HEK293T (cell line): ENCODE data around the gene STARD5.

ENCODE experiments used
- CTCF ChIA-PET: fragments of 350-600 bp; formaldehyde crosslinking; extraction: SDS; loops from one replicate; lab custom pipeline; 2021; ENCODE audit warnings: antibody characterized with exemption, inconsistent platforms; lab: Yijun Ruan, JAX
- POLR2A ChIA-PET: fragments of 350-600 bp; formaldehyde crosslinking; extraction: SDS; loops from one replicate; lab custom pipeline; 2020; ENCODE audit warnings: antibody characterized with exemption, inconsistent platforms; lab: Yijun Ruan, JAX
- DNase-seq: peaks from one replicate; pipeline ENCODE4 v3.0.0; 2012; ENCODE audit warnings: mixed read lengths; ENCODE audit errors: extremely low spot score
- ARNT ChIP-seq: fragments of 450-650 bp; IDR thresholded peaks from 2 replicates; pipeline ENCODE4 v1.6.1; 2017; ENCODE audit warnings: mild to moderate bottlenecking
- BHLHE40 ChIP-seq: fragments of 450-650 bp; IDR thresholded peaks from 2 replicates; pipeline ENCODE4 v1.6.1; 2016; ENCODE audit warnings: mild to moderate bottlenecking, moderate library complexity, borderline replicate concordance
- CTBP1 ChIP-seq: fragments of 450-650 bp; IDR thresholded peaks from 2 replicates; pipeline ENCODE4 v1.6.1; 2016; ENCODE audit warnings: borderline replicate concordance
- ELF4 ChIP-seq: fragments of 450-650 bp; IDR thresholded peaks from 2 replicates; pipeline ENCODE4 v1.6.1; 2017; ENCODE audit warnings: antibody characterized with exemption
- FOXA1 ChIP-seq: fragments of 450-650 bp; IDR thresholded peaks from 2 replicates; pipeline ENCODE4 v1.6.1; 2016; ENCODE audit warnings: mild to moderate bottlenecking
- FOXK2 ChIP-seq: fragments of 450-650 bp; IDR thresholded peaks from 2 replicates; pipeline ENCODE4 v1.6.1; 2016; ENCODE audit warnings: mild to moderate bottlenecking
- FOXM1 ChIP-seq: fragments of 450-650 bp; IDR thresholded peaks from 2 replicates; pipeline ENCODE4 v1.6.1; 2017; ENCODE audit warnings: mild to moderate bottlenecking, borderline replicate concordance
- HDGF ChIP-seq: fragments of 450-650 bp; IDR thresholded peaks from 2 replicates; pipeline ENCODE4 v1.6.1; 2017; ENCODE audit warnings: antibody characterized with exemption, borderline replicate concordance
- L3MBTL2 ChIP-seq: fragments of 450-650 bp; conservative IDR thresholded peaks from 2 replicates; pipeline ENCODE4 v1.6.1; 2016; ENCODE audit warnings: mild to moderate bottlenecking
- LEF1 ChIP-seq: fragments of 450-650 bp; IDR thresholded peaks from 2 replicates; pipeline ENCODE4 v1.6.1; 2017; ENCODE audit warnings: mild to moderate bottlenecking, borderline replicate concordance
- NFRKB ChIP-seq: fragments of 450-650 bp; IDR thresholded peaks from 2 replicates; pipeline ENCODE4 v1.6.1; 2016; ENCODE audit warnings: mild to moderate bottlenecking, moderate library complexity
- SP1 ChIP-seq: fragments of 450-650 bp; IDR thresholded peaks from 2 replicates; pipeline ENCODE4 v1.6.1; 2017
- SUZ12 ChIP-seq: fragments of 450-650 bp; IDR thresholded peaks from 2 replicates; pipeline ENCODE4 v1.6.1; 2016; ENCODE audit warnings: mild to moderate bottlenecking
- TARDBP ChIP-seq: fragments of 450-650 bp; IDR thresholded peaks from 2 replicates; pipeline ENCODE4 v1.6.1; 2016
- ZNF384 ChIP-seq: fragments of 450-650 bp; IDR thresholded peaks from 2 replicates; pipeline ENCODE4 v1.6.1; 2016
- TF ChIP-seq, protein P1 (sequence below): fragments of 450-650 bp; IDR thresholded peaks from 2 replicates; pipeline ENCODE4 v1.6.1; 2016

The STARD5 gene

GRCh38 chr15:81311752-81312464, 12.0 kb downstream of the STARD5 start:
- CTCF ChIA-PET, result no interaction called here
- TF ChIP-seq NFRKB (no peak), FOXM1 (no peak), BHLHE40 (no peak), L3MBTL2 (no peak), ZNF384 (no peak), FOXK2 (no peak), LEF1 (no peak), SP1 (no peak), TARDBP (no peak), CTBP1 (no peak)
- TF ChIP-seq, protein P1, sequence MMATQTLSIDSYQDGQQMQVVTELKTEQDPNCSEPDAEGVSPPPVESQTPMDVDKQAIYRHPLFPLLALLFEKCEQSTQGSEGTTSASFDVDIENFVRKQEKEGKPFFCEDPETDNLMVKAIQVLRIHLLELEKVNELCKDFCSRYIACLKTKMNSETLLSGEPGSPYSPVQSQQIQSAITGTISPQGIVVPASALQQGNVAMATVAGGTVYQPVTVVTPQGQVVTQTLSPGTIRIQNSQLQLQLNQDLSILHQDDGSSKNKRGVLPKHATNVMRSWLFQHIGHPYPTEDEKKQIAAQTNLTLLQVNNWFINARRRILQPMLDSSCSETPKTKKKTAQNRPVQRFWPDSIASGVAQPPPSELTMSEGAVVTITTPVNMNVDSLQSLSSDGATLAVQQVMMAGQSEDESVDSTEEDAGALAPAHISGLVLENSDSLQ, result no peak
- DNase-seq, result no peak
- POLR2A ChIA-PET, result interaction anchor here (1.8 kb wide), 1 partner anchor 12 kb away, joined by 9 read pairs; the partner anchor contains the start of gene STARD5

DNA sequence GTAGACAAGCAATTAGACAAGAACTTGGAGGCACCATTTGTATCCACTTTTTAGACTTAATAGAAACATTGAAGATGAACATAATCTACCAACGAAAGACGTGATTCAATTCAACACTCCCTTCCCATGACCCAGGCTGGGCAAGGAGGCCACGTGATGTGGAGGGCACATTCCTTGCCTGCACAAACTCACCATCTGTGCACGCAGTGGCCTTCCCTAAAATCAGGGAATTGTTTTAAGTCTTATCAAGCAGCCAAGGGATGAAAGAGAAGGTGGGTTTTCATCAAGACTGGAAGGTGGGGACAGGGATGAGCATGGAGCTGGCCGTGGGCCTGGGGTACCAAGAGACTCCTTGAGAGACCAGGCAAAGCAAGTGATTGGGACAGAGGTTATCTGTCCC, 13.5 kb downstream of the STARD5 start:
- no peak for TF ChIP-seq TARDBP
- no peak for TF ChIP-seq ZNF384
- TF ChIP-seq ARNT, result no peak
- no peak for TF ChIP-seq BHLHE40
- TF ChIP-seq HDGF, result no peak
- no peak for TF ChIP-seq LEF1
- no peak for TF ChIP-seq FOXA1
- no peak for TF ChIP-seq CTBP1
- TF ChIP-seq SUZ12, result no peak
- TF ChIP-seq FOXK2, result no peak
- TF ChIP-seq, protein P1, result no peak
- TF ChIP-seq SP1, result no peak
- no peak for TF ChIP-seq NFRKB
- no peak for TF ChIP-seq ELF4
- POLR2A ChIA-PET, result interaction anchor here (1.4 to 1.8 kb wide), 2 partner anchors 13 to 14 kb away, joined by 4 to 9 read pairs; partner anchors contain the start of gene STARD5
- CTCF ChIA-PET, result no interaction called here
- no peak for DNase-seq

DNA sequence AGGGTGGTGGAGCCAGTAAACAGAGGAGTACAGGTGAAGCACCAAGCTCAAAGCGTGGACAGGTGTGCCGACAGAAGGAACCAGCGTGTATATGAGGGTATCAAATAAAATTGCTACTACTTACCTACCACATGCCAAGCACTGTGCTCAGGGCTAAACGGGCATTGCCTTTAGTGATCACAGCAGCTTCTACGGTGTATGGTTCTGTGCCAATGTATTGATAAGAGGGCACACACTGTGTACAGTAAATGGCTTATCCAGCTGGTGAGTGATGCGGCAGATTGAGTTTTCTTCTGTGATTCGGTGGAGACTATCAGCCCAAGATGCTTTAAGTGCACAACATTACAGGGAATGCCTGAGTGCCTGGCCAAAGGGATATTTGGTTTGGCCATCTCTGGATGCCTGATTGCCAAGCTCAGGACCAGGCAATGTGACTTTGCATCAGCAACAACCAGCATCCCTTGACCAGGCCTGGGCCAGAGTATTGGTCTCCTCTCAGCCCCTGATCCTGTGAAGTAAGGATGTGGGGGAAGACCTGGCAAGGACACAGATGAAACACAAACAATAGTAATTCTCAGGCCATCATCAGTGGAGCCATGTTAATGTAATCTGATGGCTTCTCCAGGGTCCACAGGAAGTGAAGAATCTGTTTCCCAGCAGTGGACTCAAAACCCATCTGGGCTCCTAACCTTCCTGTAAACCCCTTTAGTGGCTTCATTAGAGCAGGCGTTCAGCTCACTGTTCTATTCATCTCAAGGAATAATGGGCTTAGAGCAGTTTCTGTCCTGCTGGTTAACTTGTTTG, 14.1 kb downstream of the STARD5 start:
- TF ChIP-seq HDGF (no peak), FOXK2 (no peak), TARDBP (no peak), BHLHE40 (no peak)
- TF ChIP-seq, protein P1, result no peak
- CTCF ChIA-PET, result no interaction called here
- DNase-seq, result no peak
- POLR2A ChIA-PET, result interaction anchor here (1.4 kb wide), 1 partner anchor 14 kb away, joined by 4 read pairs; the partner anchor contains the start of gene STARD5

- no peak for DNase-seq
- ChIA-PET POLR2A (interaction anchor here (2.0 kb wide), 1 partner anchor 16 kb away, joined by 6 read pairs; the partner anchor contains the start of gene STARD5), CTCF (no interaction called here)
- TF ChIP-seq SUZ12, result no peak
- TF ChIP-seq FOXA1, result no peak
- TF ChIP-seq ELF4, result no peak
- TF ChIP-seq NFRKB, result no peak
- no peak for TF ChIP-seq BHLHE40
- TF ChIP-seq LEF1, result no peak
- TF ChIP-seq TARDBP, result no peak
- TF ChIP-seq CTBP1, result no peak
- TF ChIP-seq HDGF, result no peak
- no peak for TF ChIP-seq FOXK2
Observed at GRCh38 chr15:81308260-81308659, 15.7 kb downstream of the STARD5 start.

DNA sequence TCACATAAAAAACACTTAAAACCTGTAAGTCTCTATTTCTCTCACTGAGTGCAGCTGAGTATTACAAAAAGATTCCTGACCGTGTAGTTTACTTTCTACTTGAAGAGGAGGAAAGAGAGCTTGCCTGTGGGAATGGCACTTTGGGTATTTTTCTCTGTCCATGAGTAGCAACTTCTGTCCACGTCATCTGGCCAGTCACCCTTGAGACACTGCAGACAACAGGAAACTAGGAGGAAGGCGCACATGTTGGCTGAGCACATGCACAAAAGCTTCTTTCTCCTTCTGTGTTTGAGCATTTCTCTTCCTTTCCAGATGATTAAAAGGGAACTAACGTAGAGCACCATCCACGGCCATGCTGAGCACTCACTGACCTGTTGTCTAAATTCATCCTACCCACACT, 19.7 kb downstream of the STARD5 start:
- DNase-seq, result no peak
- TF ChIP-seq, protein P1, result no peak
- TF ChIP-seq SUZ12 (no peak), ARNT (no peak), LEF1 (no peak), CTBP1 (no peak), NFRKB (no peak), L3MBTL2 (no peak), HDGF (no peak), ZNF384 (no peak), FOXA1 (no peak), FOXK2 (no peak), SP1 (no peak)
- POLR2A ChIA-PET, result no interaction called here
- CTCF ChIA-PET, result no interaction called here
